ENCODE data around the gene ATP13A4.

Gene ATP13A4

GRCh38 chr3:193491026-193491425 is 63.7 kb downstream of the ATP13A4 start:
- DNase-seq (ENCODE audit: low read depth) = no peak

- DNase-seq (ENCODE audit: low read depth) = no peak
Observed at GRCh38 chr3:193490580-193490979, 64.1 kb downstream of the ATP13A4 start.

- DNase-seq (ENCODE audit: low read depth) = no peak
Observed at GRCh38 chr3:193489949-193490348, 64.7 kb downstream of the ATP13A4 start.

- no peak for DNase-seq (ENCODE audit: low read depth)
Observed at GRCh38 chr3:193488741-193489140, 66.0 kb downstream of the ATP13A4 start.

- no peak for DNase-seq (ENCODE audit: low read depth)
Observed at GRCh38 chr3:193483988-193484539, 70.6 kb downstream of the ATP13A4 start.

GRCh38 chr3:193481436-193481835 is 73.3 kb downstream of the ATP13A4 start:
- no peak for DNase-seq (ENCODE audit: low read depth)

GRCh38 chr3:193474446-193474845 is 80.2 kb downstream of the ATP13A4 start:
- DNase-seq (ENCODE audit: low read depth) = no peak

GRCh38 chr3:193470710-193471109 is 84.0 kb downstream of the ATP13A4 start:
- no peak for DNase-seq (ENCODE audit: low read depth)

- DNase-seq (ENCODE audit: low read depth) = no peak
Observed at GRCh38 chr3:193465992-193466608, 88.6 kb downstream of the ATP13A4 start.

GRCh38 chr3:193464889-193465288 is 89.8 kb downstream of the ATP13A4 start:
- DNase-seq (ENCODE audit: low read depth) = no peak

GRCh38 chr3:193457526-193457925 is 97.2 kb downstream of the ATP13A4 start:
- DNase-seq (ENCODE audit: low read depth) = no peak

GRCh38 chr3:193452338-193452737 is 102.4 kb downstream of the ATP13A4 start:
- no peak for DNase-seq (ENCODE audit: low read depth)

GRCh38 chr3:193451902-193452301 is 102.8 kb downstream of the ATP13A4 start:
- DNase-seq (ENCODE audit: low read depth) = no peak

GRCh38 chr3:193446965-193447602 is 107.6 kb downstream of the ATP13A4 start:
- no peak for DNase-seq (ENCODE audit: low read depth)

GRCh38 chr3:193439423-193439822 is 115.3 kb downstream of the ATP13A4 start:
- DNase-seq (ENCODE audit: low read depth) = no peak

- no peak for DNase-seq (ENCODE audit: low read depth)
Observed at GRCh38 chr3:193418576-193419373, 135.9 kb downstream of the ATP13A4 start.

- DNase-seq (ENCODE audit: low read depth) = no peak
Observed at GRCh38 chr3:193416629-193417028, 138.1 kb downstream of the ATP13A4 start.

- no peak for DNase-seq (ENCODE audit: low read depth)
Observed at GRCh38 chr3:193407688-193408087, 147.0 kb downstream of the ATP13A4 start.

- no peak for DNase-seq (ENCODE audit: low read depth)
Observed at GRCh38 chr3:193407112-193407511, 147.6 kb downstream of the ATP13A4 start.

- no peak for DNase-seq (ENCODE audit: low read depth)
Observed at GRCh38 chr3:193403307-193403706, 151.4 kb downstream of the ATP13A4 start.

GRCh38 chr3:193400304-193400703 is 154.4 kb downstream of the ATP13A4 start:
- DNase-seq (ENCODE audit: low read depth) = no peak

- DNase-seq (ENCODE audit: low read depth) = no peak
Observed at GRCh38 chr3:193396451-193397244, 158.0 kb downstream of the ATP13A4 start.
